ENCODE results near the gene EEF2.

Gene EEF2

DNA sequence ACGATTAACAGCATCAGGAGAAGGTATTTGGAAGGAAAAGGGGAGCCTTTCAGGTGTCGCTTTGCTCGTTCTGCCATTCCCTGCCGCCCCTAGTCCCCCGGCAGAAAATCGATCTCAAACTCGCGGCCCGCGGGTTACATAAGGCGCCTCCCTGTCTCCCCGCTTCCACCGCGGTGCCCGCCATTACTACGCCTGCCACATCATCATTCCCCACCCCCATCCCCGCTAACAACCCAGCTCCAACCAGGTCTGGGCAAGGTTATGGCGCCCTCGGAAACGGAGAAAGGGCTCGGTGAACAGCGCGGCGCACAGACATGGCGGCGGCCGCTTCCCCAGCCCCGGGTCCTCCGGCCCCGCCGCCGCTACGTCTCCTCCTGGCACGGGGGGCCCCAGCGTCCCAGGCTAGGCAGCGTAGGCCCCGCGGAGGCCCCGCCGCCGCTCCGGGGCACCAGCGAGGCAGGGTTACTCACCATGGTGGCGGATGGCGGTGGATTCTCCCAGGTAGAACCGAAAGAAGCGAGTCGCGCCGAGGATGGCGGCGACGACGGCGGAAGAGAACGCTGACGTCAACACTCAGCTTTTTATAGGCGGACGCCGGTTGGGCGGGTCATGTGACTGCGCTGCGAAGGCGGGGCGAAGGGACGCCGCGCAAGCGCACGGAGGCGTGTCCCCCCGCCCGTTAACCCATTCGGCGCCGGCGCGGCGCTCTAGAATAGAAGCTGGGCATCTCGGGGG is at the start of gene EEF2:
TSS of gene EEF2 (minus strand) at position 556 of the 735 bp plus-strand sequence. CDS start at position 473, 83 bp downstream.
- peak within 1 kb of the TSS; percentile 98 for H3K27ac ChIP-seq
- TF ChIP-seq ZFX (IDR thresholded peaks at IDR 0.05) (peak; percentile 26; the same call in 1 of the 2 replicates), CTCF (conservative IDR thresholded peaks at IDR 0.05) (no peak)

DNA sequence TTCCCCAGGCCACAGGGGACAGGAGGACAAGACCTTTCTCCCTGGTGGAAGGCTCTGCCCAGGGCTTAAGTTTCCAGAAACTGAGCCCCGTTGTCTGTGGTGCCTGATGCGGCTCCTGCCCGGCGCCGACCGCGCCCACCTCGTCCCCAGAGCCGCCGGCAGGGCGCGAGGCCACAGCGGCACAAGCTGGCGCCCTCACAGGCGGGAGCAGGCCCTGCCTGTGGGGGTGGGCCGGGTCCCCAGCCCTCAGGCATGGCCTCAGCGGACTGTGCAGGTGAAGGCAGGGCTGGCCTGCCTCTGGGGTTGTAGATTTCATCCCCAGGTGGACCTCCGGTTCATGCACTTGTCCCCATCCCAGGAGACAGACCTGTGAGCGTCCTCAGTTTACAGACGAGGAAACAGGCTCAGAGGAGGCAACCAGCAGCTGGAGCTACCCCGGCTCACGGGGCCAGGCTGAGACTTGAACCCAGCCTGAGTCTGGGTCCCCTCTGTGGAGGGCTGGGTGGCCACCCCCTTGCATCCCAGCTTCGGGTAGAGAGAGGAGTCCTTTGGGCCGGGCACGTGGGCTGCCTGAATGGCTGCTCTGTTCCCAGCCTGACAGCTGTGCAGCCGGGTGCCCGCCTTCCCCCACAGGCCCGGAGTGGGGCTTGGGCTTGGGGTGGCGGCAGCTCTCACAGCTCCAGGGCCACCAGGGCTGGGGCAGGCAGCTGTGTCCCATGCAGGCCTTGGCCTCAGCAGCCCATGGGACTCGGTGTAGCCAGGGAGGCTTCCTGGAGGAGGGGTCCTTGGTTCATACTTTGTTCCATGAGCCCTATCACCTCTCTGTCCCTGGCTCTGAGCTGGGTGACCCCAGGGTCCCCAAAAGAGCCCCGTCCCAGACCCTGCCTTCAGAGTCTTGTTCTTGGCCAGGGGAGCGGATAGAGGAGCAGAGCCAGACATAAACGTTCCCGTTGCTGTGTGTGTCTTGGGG is 49.1 kb upstream of the EEF2 start:
- no peak overlapping the region for H3K27ac ChIP-seq

DNA sequence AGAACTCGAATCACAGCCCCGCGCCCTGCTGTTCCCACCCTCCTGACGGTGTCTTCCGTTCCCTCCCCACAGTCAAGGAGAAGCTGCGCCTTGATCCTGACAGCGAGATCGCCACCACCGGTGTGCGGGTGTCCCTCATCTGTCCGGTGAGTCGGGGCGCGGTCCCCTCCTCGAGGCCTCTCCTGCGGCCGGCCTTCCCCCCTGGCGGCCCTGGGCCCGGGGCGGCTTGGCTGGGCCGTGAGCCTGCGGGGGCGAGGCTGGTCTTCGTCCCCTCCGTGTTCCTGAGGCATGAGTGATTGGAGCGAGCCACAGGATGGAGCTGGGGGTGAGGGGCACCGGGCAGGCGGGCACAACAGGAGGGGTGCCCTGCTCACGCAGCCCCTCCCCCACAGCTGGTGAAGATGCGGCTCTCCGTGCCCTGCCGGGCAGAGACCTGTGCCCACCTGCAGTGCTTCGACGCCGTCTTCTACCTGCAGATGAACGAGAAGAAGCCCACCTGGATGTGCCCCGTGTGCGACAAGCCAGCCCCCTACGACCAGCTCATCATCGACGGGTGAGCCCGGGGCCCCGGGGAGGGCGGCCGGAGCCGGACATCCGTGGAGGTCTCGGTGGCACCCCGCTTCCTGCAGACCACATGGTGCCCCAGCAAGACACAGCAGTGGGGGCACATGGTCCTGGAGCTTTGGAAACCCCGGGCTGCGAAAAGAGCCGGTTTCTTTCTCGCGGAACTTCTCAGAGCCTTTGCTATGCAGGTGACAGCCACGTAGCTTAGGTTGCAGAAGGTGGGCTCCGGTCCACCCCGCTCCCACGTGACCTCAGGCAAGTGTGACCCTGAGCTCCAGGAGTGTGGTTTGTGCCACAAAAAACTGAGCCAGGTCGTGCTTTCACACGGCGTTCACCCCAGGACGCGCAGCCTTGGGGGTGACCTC is 48.0 kb upstream of the EEF2 start:
- TF ChIP-seq CTCF (conservative IDR thresholded peaks at IDR 0.05) (no peak), ZFX (IDR thresholded peaks at IDR 0.05) (no peak)
- no peak overlapping the region for H3K27ac ChIP-seq

More for the DNA sequence above, 49.1 kb upstream of the EEF2 start:
- TF ChIP-seq ZFX (IDR thresholded peaks at IDR 0.05) (no peak), CTCF (conservative IDR thresholded peaks at IDR 0.05) (no peak)

DNA sequence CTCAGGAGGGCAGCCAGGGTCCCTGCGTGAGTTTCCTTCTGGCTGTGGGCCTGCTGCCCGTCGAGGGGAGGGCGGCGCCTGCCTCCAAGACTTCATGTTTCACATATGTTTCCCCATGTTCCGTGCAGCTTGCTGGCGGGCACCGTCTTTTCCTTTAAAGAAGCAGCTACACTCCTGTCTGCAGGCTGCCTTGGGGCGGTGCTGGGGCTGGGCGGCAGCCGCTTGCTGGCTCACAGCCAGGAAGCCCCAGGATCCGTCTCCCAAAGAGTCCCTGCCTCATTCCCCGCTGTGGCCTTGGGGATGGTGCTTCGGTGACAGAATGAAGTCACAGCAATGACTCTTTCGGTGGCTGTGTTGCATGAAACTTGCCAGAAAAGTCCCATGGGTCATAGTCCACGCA is 47.2 kb upstream of the EEF2 start:
- TF ChIP-seq ZFX (IDR thresholded peaks at IDR 0.05) (no peak), CTCF (conservative IDR thresholded peaks at IDR 0.05) (no peak)
- H3K27ac ChIP-seq, result no peak overlapping the region

DNA sequence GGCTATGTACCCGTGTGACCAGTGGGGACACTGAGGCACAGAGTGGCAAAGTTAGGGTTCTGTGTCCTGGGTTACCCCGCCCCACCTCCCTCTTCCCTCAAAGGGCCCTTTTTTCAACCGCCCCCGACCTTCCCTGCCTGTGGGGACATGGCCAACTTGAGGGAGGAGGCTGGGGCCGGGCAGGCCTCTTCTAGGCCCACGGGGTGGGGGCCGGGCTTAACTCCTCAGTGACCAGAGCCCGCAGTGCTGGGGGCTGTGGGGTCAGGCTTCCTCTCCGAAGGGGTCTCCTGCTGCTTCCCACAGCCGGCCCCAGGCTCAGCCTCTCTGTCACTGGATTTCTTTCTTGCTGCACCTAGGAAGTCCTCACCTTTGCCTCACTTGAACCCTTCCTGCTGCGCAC is 46.2 kb upstream of the EEF2 start:
- H3K27ac ChIP-seq, result no peak overlapping the region
- TF ChIP-seq CTCF (conservative IDR thresholded peaks at IDR 0.05) (no peak), ZFX (IDR thresholded peaks at IDR 0.05) (no peak)

DNA sequence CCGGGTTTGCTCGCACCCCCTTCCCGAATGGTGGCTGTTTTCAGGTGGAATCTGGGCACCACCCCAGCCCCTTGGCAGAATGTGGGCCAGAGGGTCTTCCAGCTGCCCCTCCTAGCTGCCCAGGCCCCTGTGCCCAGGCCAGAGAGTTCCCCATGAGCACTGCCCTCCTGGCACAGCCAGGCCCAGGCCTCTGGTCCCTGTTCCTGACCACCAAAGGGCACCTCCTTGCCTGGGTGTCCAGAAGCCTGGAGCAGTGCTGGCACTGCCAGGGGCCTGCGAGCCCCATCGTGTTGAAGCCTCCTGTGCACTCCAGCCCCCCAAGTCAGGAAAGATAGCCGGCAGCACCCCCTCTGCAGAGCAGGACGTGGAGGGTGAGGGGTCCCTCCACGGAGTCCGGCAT is 45.7 kb upstream of the EEF2 start:
- H3K27ac ChIP-seq, result no peak overlapping the region

More for the DNA sequence above, 45.7 kb upstream of the EEF2 start:
- no peak for TF ChIP-seq ZFX (IDR thresholded peaks at IDR 0.05)
- no peak for TF ChIP-seq CTCF (conservative IDR thresholded peaks at IDR 0.05)
